ENCODE results near the gene ERF.

DNA sequence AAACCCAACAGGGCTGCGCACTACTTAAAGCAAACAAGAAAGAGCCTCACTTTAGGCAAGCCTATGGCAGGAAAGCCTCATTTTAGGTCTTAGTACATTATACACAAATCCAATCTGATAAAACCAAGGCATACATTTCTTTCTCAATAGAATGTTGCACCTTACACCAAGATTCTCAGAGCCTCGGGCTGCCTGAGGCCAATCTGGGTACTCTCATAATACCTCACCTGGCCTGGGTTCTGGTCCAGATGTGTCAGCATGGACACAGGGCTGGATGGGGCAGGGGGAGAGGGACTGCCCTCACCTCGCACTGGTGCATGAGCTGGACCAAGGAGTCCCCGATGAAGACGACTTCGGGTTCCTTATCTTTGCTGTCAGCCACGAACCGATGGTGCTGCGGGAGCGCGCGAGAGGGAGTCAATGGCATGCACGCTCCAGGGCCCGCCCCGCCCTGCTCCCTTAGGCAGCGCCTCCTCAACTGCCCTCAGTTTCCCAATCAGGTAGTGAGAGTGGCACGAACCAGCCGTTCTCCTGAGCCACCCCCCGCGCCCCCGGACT is 46.8 kb upstream of the ERF start, which contains the start of gene PRR19:
- TF ChIP-seq EZH2 (IDR thresholded peaks at IDR 0.05; ENCODE audit: insufficient read depth, poor library complexity, severe bottlenecking) (no peak), EZH2phosphoT487 (IDR thresholded peaks at IDR 0.05; ENCODE audit: insufficient read depth, low read depth) (no peak)

Measured in GM23248 (cell line).